MCF 10A (cell line): ENCODE data around the gene FBXL15. TPM values are rescaled to one million over a fixed set of nuclear protein-coding genes. Genes with fewer than 3 reads are reported as not detected.
A peak's percentile ranks its signal among the peaks of the same experiment; 100 is the strongest.

ENCODE experiments used
- BruUV-seq: library from RNA; stranded (reverse); fragments of 400-500 nt; replicated peaks from 2 replicates; lab custom pipeline; 2021; lab: Mats Ljungman, UMichigan
- CTCF ChIA-PET: fragments of 300-600 bp; sonication (Branson Sonifier 250); formaldehyde crosslinking; extraction: SDS; loops from one replicate; lab custom pipeline; 2021; ENCODE audit warnings: antibody characterized with exemption, inconsistent platforms; lab: Yijun Ruan, JAX
- POLR2A ChIA-PET: fragments of 300-600, 350-650 bp; sonication (Branson Sonifier 250); formaldehyde crosslinking; extraction: SDS; loops from one replicate; lab custom pipeline; 2020; ENCODE audit warnings: antibody characterized with exemption, inconsistent platforms; lab: Yijun Ruan, JAX
- DNase-seq: peaks from one replicate; pipeline ENCODE4 v3.0.0-alpha.2; 2018; ENCODE audit not compliant: unreplicated experiment
- H3K27ac Mint-ChIP-seq: one replicate; pipeline ENCODE4 v1.8.0; 2022; ENCODE audit warnings: mild to moderate bottlenecking, low read depth, mixed read lengths; ENCODE audit not compliant: unreplicated experiment
- H3K27me3 Mint-ChIP-seq: one replicate; pipeline ENCODE4 v1.8.0; 2022; ENCODE audit warnings: mixed read lengths; ENCODE audit not compliant: insufficient read depth, unreplicated experiment
- H3K36me3 Mint-ChIP-seq: one replicate; pipeline ENCODE4 v1.8.0; 2022; ENCODE audit warnings: mild to moderate bottlenecking, moderate library complexity, mixed read lengths; ENCODE audit not compliant: insufficient read depth, unreplicated experiment
- H3K4me1 Mint-ChIP-seq: one replicate; pipeline ENCODE4 v1.8.0; 2022; ENCODE audit warnings: mixed read lengths; ENCODE audit not compliant: insufficient read depth, unreplicated experiment
- H3K4me3 Mint-ChIP-seq: one replicate; pipeline ENCODE4 v1.8.0; 2022; ENCODE audit warnings: mild to moderate bottlenecking, moderate library complexity, mixed read lengths; ENCODE audit not compliant: unreplicated experiment
- H3K9me3 Mint-ChIP-seq: one replicate; pipeline ENCODE4 v1.8.0; 2022; ENCODE audit warnings: mixed read lengths; ENCODE audit not compliant: unreplicated experiment
- intact Hi-C: fragments of 100-400 bp; cut with micrococcal nuclease; formaldehyde crosslinking; loops from 2 replicates; pipeline ENCODE4 v1.14.1; 2022
- total RNA-seq: library from RNA; stranded (reverse); gene quantifications from 2 replicates; pipeline ENCODE4 v1.2.3, GENCODE V29; 2022
- TF ChIP-seq, protein P1 (sequence below): fragments of 200-600 bp; IDR thresholded peaks from one replicate; pipeline ENCODE4 v1.8.0; 2022; ENCODE audit warnings: antibody characterized with exemption, mild to moderate bottlenecking; ENCODE audit not compliant: unreplicated experiment

FBXL15 gene
- total RNA-seq, 1 experiment from 2014 or later: 11.3 TPM

- Mint-ChIP-seq H3K27ac (no peak overlapping the region), H3K4me1 (peaks cover 23% of the 10 kb centered on the region), H3K4me3 (peak overlapping the region; percentile 54), H3K9me3 (no peaks in the 10 kb centered on the region), H3K36me3 (peaks cover 54% of the 10 kb centered on the region), H3K27me3 (no peaks in the 10 kb centered on the region)
- peak; percentile 75 for DNase-seq
- BruUV-seq: no TSS peak
- TF ChIP-seq, protein P1, sequence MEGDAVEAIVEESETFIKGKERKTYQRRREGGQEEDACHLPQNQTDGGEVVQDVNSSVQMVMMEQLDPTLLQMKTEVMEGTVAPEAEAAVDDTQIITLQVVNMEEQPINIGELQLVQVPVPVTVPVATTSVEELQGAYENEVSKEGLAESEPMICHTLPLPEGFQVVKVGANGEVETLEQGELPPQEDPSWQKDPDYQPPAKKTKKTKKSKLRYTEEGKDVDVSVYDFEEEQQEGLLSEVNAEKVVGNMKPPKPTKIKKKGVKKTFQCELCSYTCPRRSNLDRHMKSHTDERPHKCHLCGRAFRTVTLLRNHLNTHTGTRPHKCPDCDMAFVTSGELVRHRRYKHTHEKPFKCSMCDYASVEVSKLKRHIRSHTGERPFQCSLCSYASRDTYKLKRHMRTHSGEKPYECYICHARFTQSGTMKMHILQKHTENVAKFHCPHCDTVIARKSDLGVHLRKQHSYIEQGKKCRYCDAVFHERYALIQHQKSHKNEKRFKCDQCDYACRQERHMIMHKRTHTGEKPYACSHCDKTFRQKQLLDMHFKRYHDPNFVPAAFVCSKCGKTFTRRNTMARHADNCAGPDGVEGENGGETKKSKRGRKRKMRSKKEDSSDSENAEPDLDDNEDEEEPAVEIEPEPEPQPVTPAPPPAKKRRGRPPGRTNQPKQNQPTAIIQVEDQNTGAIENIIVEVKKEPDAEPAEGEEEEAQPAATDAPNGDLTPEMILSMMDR: peak; percentile 92
- intact Hi-C loops: loop anchor here (1.0 kb wide), 1 partner anchor 230 kb away; no protein-coding TSS in a partner anchor
- ChIA-PET POLR2A (interaction anchor here (0.5 to 8.4 kb wide), 12 partner anchors 15 to 1865 kb away, joined by 3 to 90 read pairs (median 3); partner anchors contain the start of genes C10orf95, FBXL15 and GBF1), CTCF (interaction anchor here (0.6 to 10.5 kb wide), 46 partner anchors 9 to 1415 kb away, joined by 3 to 137 read pairs (median 4); partner anchors contain the start of genes C10orf95, ELOVL3, FBXL15 and GBF1)
These were observed 21.2 kb upstream of the FBXL15 start for GRCh38 chr10:102399217-102400021.

DNA sequence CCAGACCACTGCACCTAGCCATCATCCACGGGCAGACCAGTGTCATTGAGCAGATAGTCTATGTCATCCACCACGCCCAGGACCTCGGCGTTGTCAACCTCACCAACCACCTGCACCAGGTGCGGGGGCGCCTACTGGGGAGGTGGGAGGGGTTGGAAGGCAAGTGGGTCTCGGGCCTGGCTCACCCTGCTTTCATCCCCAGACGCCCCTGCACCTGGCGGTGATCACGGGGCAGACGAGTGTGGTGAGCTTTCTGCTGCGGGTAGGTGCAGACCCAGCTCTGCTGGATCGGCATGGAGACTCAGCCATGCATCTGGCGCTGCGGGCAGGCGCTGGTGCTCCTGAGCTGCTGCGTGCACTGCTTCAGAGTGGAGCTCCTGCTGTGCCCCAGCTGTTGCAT is 20.6 kb upstream of the FBXL15 start:
- intact Hi-C loops: no loop called here
- CTCF ChIA-PET: interaction anchor here (0.6 to 10.5 kb wide), 33 partner anchors 10 to 322 kb away, joined by 3 to 137 read pairs (median 4); partner anchors contain the start of genes C10orf95, ELOVL3, FBXL15 and GBF1
- POLR2A ChIA-PET: interaction anchor here (0.5 to 8.4 kb wide), 6 partner anchors 22 to 285 kb away, joined by 3 to 90 read pairs (median 5); partner anchors contain the start of genes C10orf95 and FBXL15
- no TSS peak for BruUV-seq
- DNase-seq: no peak
- Mint-ChIP-seq H3K36me3 (peaks cover 50% of the 10 kb centered on the region), H3K9me3 (no peaks in the 10 kb centered on the region), H3K4me3 (no peak overlapping the region), H3K27ac (no peak overlapping the region), H3K4me1 (peaks cover 23% of the 10 kb centered on the region), H3K27me3 (no peaks in the 10 kb centered on the region)
- TF ChIP-seq, protein P1: no peak

DNA sequence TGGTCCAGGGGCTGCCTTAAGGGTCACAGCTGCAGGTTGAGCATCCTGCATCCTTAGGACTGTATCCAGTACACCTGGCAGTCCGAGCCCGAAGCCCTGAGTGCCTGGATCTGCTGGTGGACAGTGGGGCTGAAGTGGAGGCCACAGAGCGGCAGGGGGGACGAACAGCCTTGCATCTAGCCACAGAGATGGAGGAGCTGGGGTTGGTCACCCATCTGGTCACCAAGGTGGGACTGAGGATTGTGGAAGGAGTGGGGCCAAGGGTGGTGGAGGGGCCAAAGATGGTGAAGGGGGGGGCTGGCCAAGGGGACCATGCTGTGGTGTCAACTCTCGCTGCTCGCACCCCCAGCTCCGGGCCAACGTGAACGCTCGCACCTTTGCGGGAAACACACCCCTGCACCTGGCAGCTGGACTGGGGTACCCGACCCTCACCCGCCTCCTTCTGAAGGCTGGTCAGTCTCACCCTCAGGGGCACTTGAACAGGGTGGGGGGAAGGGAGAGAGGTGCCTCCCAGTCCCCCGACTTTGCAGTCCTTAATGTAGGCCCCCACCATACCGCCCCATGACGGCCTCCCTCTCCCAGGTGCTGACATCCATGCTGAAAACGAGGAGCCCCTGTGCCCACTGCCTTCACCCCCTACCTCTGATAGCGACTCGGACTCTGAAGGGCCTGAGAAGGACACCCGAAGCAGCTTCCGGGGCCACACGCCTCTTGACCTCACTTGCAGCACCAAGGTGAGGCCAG is 19.9 kb upstream of the FBXL15 start:
- H3K4me1 Mint-ChIP-seq: peaks cover 23% of the 10 kb centered on the region
- H3K36me3 Mint-ChIP-seq: peaks cover 50% of the 10 kb centered on the region
- DNase-seq: no peak
- no peaks in the 10 kb centered on the region for H3K27me3 Mint-ChIP-seq
- no peak overlapping the region for H3K27ac Mint-ChIP-seq
- H3K4me3 Mint-ChIP-seq: peak overlapping the region; percentile 48
- no TSS peak for BruUV-seq
- no peaks in the 10 kb centered on the region for H3K9me3 Mint-ChIP-seq
- ChIA-PET CTCF (interaction anchor here (0.6 to 10.5 kb wide), 19 partner anchors 9 to 322 kb away, joined by 3 to 137 read pairs (median 4); partner anchors contain the start of genes C10orf95 and FBXL15), POLR2A (interaction anchor here (1.2 to 8.4 kb wide), 3 partner anchors 21 to 171 kb away, joined by 4 to 90 read pairs (median 5); partner anchors contain the start of genes C10orf95 and FBXL15)
- intact Hi-C loops: no loop called here
- TF ChIP-seq, protein P1: no peak
